Measurements from ENCODE around the gene GNAO1.

Gene GNAO1

GRCh38 chr16:56303066-56303715 lies 111.9 kb downstream of the GNAO1 start:
- CTCF ChIA-PET, result interaction anchor here (1.4 to 10.6 kb wide), 3 partner anchors 18 to 399 kb away, joined by 3 to 83 read pairs (median 4); no protein-coding TSS in a partner anchor
- no peak for DNase-seq (ENCODE audit: extremely low spot score)
- POLR2A ChIA-PET, result no interaction called here
- no peak for TF ChIP-seq CTCF (IDR thresholded peaks at IDR 0.05; ENCODE audit: control extremely low read depth, extremely low read depth, low read depth, missing control alignments)

- no peak for TF ChIP-seq CTCF (IDR thresholded peaks at IDR 0.05; ENCODE audit: control extremely low read depth, extremely low read depth, low read depth, missing control alignments)
- DNase-seq (ENCODE audit: extremely low spot score), result no peak
- ChIA-PET POLR2A (no interaction called here), CTCF (interaction anchor here (1.7 to 10.6 kb wide), 2 partner anchors 17 to 359 kb away, joined by 3 to 83 read pairs; no protein-coding TSS in a partner anchor)
These were observed 112.6 kb downstream of the GNAO1 start for GRCh38 chr16:56303880-56304279.

GRCh38 chr16:56305956-56306565 lies 114.8 kb downstream of the GNAO1 start:
- ChIA-PET POLR2A (no interaction called here), CTCF (interaction anchor here (1.3 to 10.6 kb wide), 2 partner anchors 11 to 15 kb away, joined by 3 to 83 read pairs; no protein-coding TSS in a partner anchor)
- no peak for TF ChIP-seq CTCF (IDR thresholded peaks at IDR 0.05; ENCODE audit: control extremely low read depth, extremely low read depth, low read depth, missing control alignments)
- no peak for DNase-seq (ENCODE audit: extremely low spot score)

- POLR2A ChIA-PET, result no interaction called here
These were observed 115.6 kb downstream of the GNAO1 start for GRCh38 chr16:56306690-56307533.

GRCh38 chr16:56307534-56307873 lies 116.2 kb downstream of the GNAO1 start:
- ChIA-PET POLR2A (no interaction called here), CTCF (interaction anchor here (1.1 to 10.6 kb wide), 2 partner anchors 13 to 42 kb away, joined by 3 to 83 read pairs; no protein-coding TSS in a partner anchor)
- no peak for TF ChIP-seq CTCF (IDR thresholded peaks at IDR 0.05; ENCODE audit: control extremely low read depth, extremely low read depth, low read depth, missing control alignments)
- no peak for DNase-seq (ENCODE audit: extremely low spot score)

More at GRCh38 chr16:56306690-56307533, 115.6 kb downstream of the GNAO1 start:
- no peak for DNase-seq (ENCODE audit: extremely low spot score)
- CTCF ChIA-PET, result interaction anchor here (1.3 to 10.6 kb wide), 2 partner anchors 11 to 14 kb away, joined by 3 to 83 read pairs; no protein-coding TSS in a partner anchor
- TF ChIP-seq CTCF (IDR thresholded peaks at IDR 0.05; ENCODE audit: control extremely low read depth, extremely low read depth, low read depth, missing control alignments), result no peak

GRCh38 chr16:56309008-56309407 lies 117.7 kb downstream of the GNAO1 start:
- DNase-seq (ENCODE audit: extremely low spot score), result no peak
- POLR2A ChIA-PET, result no interaction called here
- CTCF ChIA-PET, result interaction anchor here (10.6 kb wide), 1 partner anchor 12 kb away, joined by 83 read pairs; no protein-coding TSS in a partner anchor
- TF ChIP-seq CTCF (IDR thresholded peaks at IDR 0.05; ENCODE audit: control extremely low read depth, extremely low read depth, low read depth, missing control alignments), result no peak
